Measurements from ENCODE around the gene PCGF3.
"Not testable (repeated sequence)": the region's sequence is repeated elsewhere in the genome, so short reads cannot be mapped to it uniquely, and the experiment has no call there.

Gene PCGF3

GRCh38 chr4:803884-804283, 98.3 kb downstream of the PCGF3 start:
- no peak for DNase-seq

- DNase-seq: no peak
Observed at GRCh38 chr4:804804-805203, 99.2 kb downstream of the PCGF3 start.

GRCh38 chr4:806979-807378, 101.3 kb downstream of the PCGF3 start:
- not testable (repeated sequence) for DNase-seq

GRCh38 chr4:807792-808191, 102.2 kb downstream of the PCGF3 start:
- DNase-seq: no peak

GRCh38 chr4:808860-809570, 103.4 kb downstream of the PCGF3 start:
- DNase-seq: no peak

- DNase-seq: no peak
Observed at GRCh38 chr4:813900-814299, 108.3 kb downstream of the PCGF3 start.

- DNase-seq: no peak
Observed at GRCh38 chr4:814312-814850, 108.7 kb downstream of the PCGF3 start.

GRCh38 chr4:815464-816146, 110.0 kb downstream of the PCGF3 start:
- peak; percentile 17 for DNase-seq

- no peak for DNase-seq
Observed at GRCh38 chr4:818106-818921, 112.7 kb downstream of the PCGF3 start.

GRCh38 chr4:819401-820229, 114.0 kb downstream of the PCGF3 start:
- no peak for DNase-seq

Data from kidney glomerular epithelial cell (primary cell).